ENCODE results near the gene RTL10. TPM values are rescaled to one million over a fixed set of nuclear protein-coding genes. Genes with fewer than 3 reads are reported as not detected.

RTL10 gene
- total RNA-seq, 1 experiment from 2014 or later = 24.4 TPM

DNA sequence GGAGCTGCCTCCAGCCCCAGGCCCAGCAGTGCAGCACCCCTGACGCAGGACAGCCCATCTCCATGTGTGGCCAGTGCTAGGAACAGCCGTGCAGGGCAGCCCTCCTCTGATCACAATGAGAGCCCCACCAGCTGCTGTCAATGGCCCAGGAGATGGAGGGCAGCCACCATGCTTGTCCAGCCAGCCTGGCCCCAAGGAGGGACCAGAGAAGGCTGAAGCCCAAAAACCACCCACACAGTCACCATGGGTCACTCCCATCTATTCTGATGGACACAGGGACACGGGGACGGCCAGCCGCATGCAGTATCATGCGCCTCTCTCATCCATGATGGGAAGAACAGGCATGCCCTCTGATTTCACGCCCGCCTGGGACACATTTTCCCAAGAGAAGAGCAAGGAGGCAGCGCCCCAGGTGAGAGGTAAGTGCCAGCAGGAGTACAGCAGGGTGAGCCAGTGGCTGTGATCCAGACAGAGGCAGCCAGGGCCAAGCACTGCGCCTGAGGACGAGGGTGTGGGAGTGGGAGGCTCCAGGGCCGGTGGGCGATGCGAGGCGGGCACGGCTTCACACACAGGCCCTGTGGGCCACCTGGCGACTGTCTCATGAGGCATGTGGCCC, 33.6 kb upstream of the RTL10 start:
- Histone ChIP-seq H2AFZ (ENCODE audit: low read length) (no peak overlapping the region), H3K27ac (ENCODE audit: insufficient read length, low read depth, low read length) (no peak overlapping the region), H3K56ac (ENCODE audit: insufficient read length, low read depth, low read length) (no peak overlapping the region), H3K23me2 (ENCODE audit: insufficient read length, low read depth, low read length, poor library complexity, severe bottlenecking) (no peaks in the 10 kb centered on the region), H3K18ac (ENCODE audit: insufficient read length, low read depth, low read length) (no peak overlapping the region), H2BK20ac (ENCODE audit: low read depth, low read length, poor library complexity, severe bottlenecking) (no peak overlapping the region), H3K9me3 (ENCODE audit: control insufficient read depth, low read depth, low read length) (no peaks in the 10 kb centered on the region), H3K14ac (ENCODE audit: insufficient read depth, low read length) (no peak overlapping the region), H2BK12ac (ENCODE audit: insufficient read length, low read depth, low read length) (no peak overlapping the region), H3K4me1 (ENCODE audit: insufficient read depth, low read length) (peaks cover 5% of the 10 kb centered on the region; the same call in 1 of the 2 replicates), H3K79me2 (ENCODE audit: insufficient read depth, low read length) (no peaks in the 10 kb centered on the region), H3K4ac (ENCODE audit: low read depth, low read length) (no peak overlapping the region), H4K5ac (ENCODE audit: insufficient read length, low read depth, low read length) (no peak overlapping the region), H4K8ac (replicated peaks; ENCODE audit: insufficient read length, low read depth, low read length) (no peak overlapping the region), H2BK120ac (ENCODE audit: low read depth, low read length, poor library complexity, severe bottlenecking) (no peak overlapping the region), H2BK5ac (ENCODE audit: insufficient read length, low read length) (no peak overlapping the region), H3K4me2 (ENCODE audit: insufficient read depth, insufficient read length, low read length) (no peak overlapping the region), H3T11ph (ENCODE audit: low read length) (no peak overlapping the region), H3K27me3 (ENCODE audit: insufficient read depth, low read length) (no peaks in the 10 kb centered on the region; the same call in 1 of the 2 replicates), H2AK5ac (ENCODE audit: insufficient read length, low read length) (no peak overlapping the region), H2BK15ac (ENCODE audit: low read depth, low read length) (no peak overlapping the region), H3K23ac (ENCODE audit: insufficient read length, low read depth, low read length) (no peak overlapping the region), H3K79me1 (ENCODE audit: insufficient read depth, low read depth, low read length, poor library complexity, severe bottlenecking) (no peaks in the 10 kb centered on the region), H3K9ac (ENCODE audit: extremely low read depth, insufficient read length, low read length) (no peak overlapping the region), H4K91ac (ENCODE audit: insufficient read length, low read depth, low read length) (no peak overlapping the region), H4K20me1 (ENCODE audit: control insufficient read depth, insufficient read depth, insufficient read length) (no peaks in the 10 kb centered on the region)
- Mint-ChIP-seq H3K4me3 (no peak overlapping the region), H3K9me3 (no peaks in the 10 kb centered on the region), H3K36me3 (ENCODE audit: insufficient read depth in 1 of 3, low read depth in 3 of 3) (no peaks in the 10 kb centered on the region), H3K27ac (no peak overlapping the region), H3K27me3 (ENCODE audit: low read depth) (no peaks in the 10 kb centered on the region; the same call in 1 of the 2 replicates), H3K4me1 (peaks cover 25 to 28% of the 10 kb centered on the region in 2 experiments)
- TF ChIP-seq, protein P1, sequence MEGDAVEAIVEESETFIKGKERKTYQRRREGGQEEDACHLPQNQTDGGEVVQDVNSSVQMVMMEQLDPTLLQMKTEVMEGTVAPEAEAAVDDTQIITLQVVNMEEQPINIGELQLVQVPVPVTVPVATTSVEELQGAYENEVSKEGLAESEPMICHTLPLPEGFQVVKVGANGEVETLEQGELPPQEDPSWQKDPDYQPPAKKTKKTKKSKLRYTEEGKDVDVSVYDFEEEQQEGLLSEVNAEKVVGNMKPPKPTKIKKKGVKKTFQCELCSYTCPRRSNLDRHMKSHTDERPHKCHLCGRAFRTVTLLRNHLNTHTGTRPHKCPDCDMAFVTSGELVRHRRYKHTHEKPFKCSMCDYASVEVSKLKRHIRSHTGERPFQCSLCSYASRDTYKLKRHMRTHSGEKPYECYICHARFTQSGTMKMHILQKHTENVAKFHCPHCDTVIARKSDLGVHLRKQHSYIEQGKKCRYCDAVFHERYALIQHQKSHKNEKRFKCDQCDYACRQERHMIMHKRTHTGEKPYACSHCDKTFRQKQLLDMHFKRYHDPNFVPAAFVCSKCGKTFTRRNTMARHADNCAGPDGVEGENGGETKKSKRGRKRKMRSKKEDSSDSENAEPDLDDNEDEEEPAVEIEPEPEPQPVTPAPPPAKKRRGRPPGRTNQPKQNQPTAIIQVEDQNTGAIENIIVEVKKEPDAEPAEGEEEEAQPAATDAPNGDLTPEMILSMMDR (conservative IDR thresholded peaks at IDR 0.05) = no peak
- no peak for DNase-seq
- WGBS (ENCODE audit: extremely low coverage, insufficient read length, low lambda C conversion rate) = no CpG with 5 or more reads among the region's 17 CpGs

Data from H9 (cell line).